GM12878 (cell line): ENCODE results near the gene ZNF148. TPM values are rescaled to one million over a fixed set of nuclear protein-coding genes. Genes with fewer than 3 reads are reported as not detected.

Experiments
- ATAC-seq: fragments of 200-7000 bp; cut with Tn5 transposase; 3 replicates; pipeline ENCODE4 v1.9.1; 2020; ENCODE audit warnings: mild to moderate bottlenecking, moderate library complexity
- BruUV-seq: library from RNA; stranded (reverse); fragments of 400-500 nt; replicated peaks from 2 replicates; lab custom pipeline; 2021; lab: Mats Ljungman, UMichigan
- CTCF ChIA-PET: fragments of 300-600 bp; sonication (Branson Sonifier 250); formaldehyde crosslinking; extraction: SDS; loops from one replicate; lab custom pipeline; 2021; ENCODE audit warnings: inconsistent platforms; lab: Yijun Ruan, JAX
- POLR2A ChIA-PET: fragments of 350-600 bp; formaldehyde crosslinking; extraction: SDS; loops from one replicate; lab custom pipeline; 2021; ENCODE audit warnings: inconsistent platforms; lab: Charles Lee
- RAD21 ChIA-PET: fragments of 300-600 bp; sonication (Branson Sonifier 250); formaldehyde crosslinking; loops from one replicate; lab custom pipeline; 2023; ENCODE audit warnings: antibody characterized with exemption; ENCODE audit not compliant: unreplicated experiment; lab: Charles Lee
- SMC1A ChIA-PET: fragments of 300-600 bp; sonication (Branson Sonifier 250); formaldehyde crosslinking; loops from one replicate; lab custom pipeline; 2023; ENCODE audit not compliant: unreplicated experiment, uncharacterized antibody; lab: Charles Lee
- DNase-seq: peaks from one replicate; pipeline ENCODE4 v3.0.0-alpha.2; 2011; ENCODE audit warnings: low read depth, low spot score
- FAIRE-seq: peaks from 3 replicates; lab custom pipeline; 2011; peaks lifted over from hg19 to GRCh38; lab: Jason Lieb, UNC
- H2AFZ ChIP-seq: 2 replicates; pipeline ENCODE4 v1.6.0; 2011; ENCODE audit warnings: low read depth, low read length, control low read depth; ENCODE audit not compliant: control insufficient read depth
- H3K27ac ChIP-seq: 2 replicates; pipeline ENCODE4 v1.5.1; 2011; ENCODE audit warnings: control low read depth; ENCODE audit not compliant: control insufficient read depth, insufficient read depth
- H3K27me3 ChIP-seq, 2 experiments: replicated peaks in 1 of 2; 2 replicates each; pipeline versions ENCODE4 v1.6.0 to v1.6.1; 2011; ENCODE audit warnings: low read length in 1 of 2; ENCODE audit not compliant: control insufficient read depth in 2 of 2, insufficient read depth in 2 of 2
- H3K36me3 ChIP-seq, 2 experiments: 2 replicates each; pipeline ENCODE4 v1.5.1; 2011; ENCODE audit warnings: low read length in 1 of 2; ENCODE audit not compliant: control insufficient read depth in 2 of 2, insufficient read depth in 2 of 2
- H3K4me1 ChIP-seq: 2 replicates; pipeline ENCODE4 v1.6.1; 2011; ENCODE audit warnings: mild to moderate bottlenecking, low read length, moderate library complexity, mixed read lengths; ENCODE audit not compliant: control insufficient read depth, insufficient read depth
- H3K4me2 ChIP-seq: 2 replicates; pipeline ENCODE4 v1.6.0; 2011; ENCODE audit warnings: control low read depth; ENCODE audit not compliant: control insufficient read depth, insufficient read depth
- H3K4me3 ChIP-seq: fragments of 200-600 bp; sonication (generic); 2 replicates; pipeline ENCODE4 v1.5.1; 2016
- H3K79me2 ChIP-seq: 2 replicates; pipeline ENCODE4 v1.6.0; 2011; ENCODE audit warnings: low read length; ENCODE audit not compliant: control insufficient read depth, insufficient read depth
- H3K9ac ChIP-seq: 2 replicates; pipeline ENCODE4 v1.8.0; 2011; ENCODE audit warnings: low read length, control low read depth, mixed read lengths; ENCODE audit not compliant: control insufficient read depth, insufficient read depth
- H3K9me3 ChIP-seq: replicated peaks from 3 replicates; pipeline ENCODE4 v1.5.1; 2011; ENCODE audit warnings: mild to moderate bottlenecking, low read length; ENCODE audit not compliant: control insufficient read depth, insufficient read depth
- H4K20me1 ChIP-seq: 2 replicates; pipeline ENCODE4 v1.6.0; 2011; ENCODE audit not compliant: control insufficient read depth, insufficient read depth
- ATF7 ChIP-seq: fragments of 450-650 bp; IDR thresholded peaks from 2 replicates; pipeline ENCODE4 v1.6.1; 2016; ENCODE audit warnings: low read depth, mild to moderate bottlenecking
- BCLAF1 ChIP-seq: fragments of 450-650 bp; IDR thresholded peaks from 2 replicates; pipeline ENCODE4 v1.6.1; 2017; ENCODE audit warnings: antibody characterized with exemption, mild to moderate bottlenecking, moderate library complexity
- CREM ChIP-seq: IDR thresholded peaks from 2 replicates; pipeline ENCODE4 v1.6.1; 2014; ENCODE audit warnings: antibody characterized with exemption, low read depth
- DPF2 ChIP-seq: fragments of 450-650 bp; IDR thresholded peaks from 2 replicates; pipeline ENCODE4 v1.6.1; 2017; ENCODE audit warnings: mild to moderate bottlenecking
- ETV6 ChIP-seq, 2 experiments: fragments of 450-650 bp in 1 of 2; IDR thresholded peaks in 1 of 2; conservative IDR thresholded peaks in 1 of 2; 2 replicates each; pipeline ENCODE4 v1.6.1; 2014; ENCODE audit warnings: antibody characterized with exemption in 1 of 2, borderline replicate concordance in 1 of 2, low read depth in 1 of 2, mild to moderate bottlenecking in 1 of 2, moderate library complexity in 1 of 2
- JUND ChIP-seq: IDR thresholded peaks from 2 replicates; pipeline ENCODE4 v1.6.1; 2012; ENCODE audit warnings: low read depth, mild to moderate bottlenecking, low read length, improper control_type of control experiment, moderate library complexity
- NRF1 ChIP-seq: conservative IDR thresholded peaks from 2 replicates; pipeline ENCODE4 v1.6.1; 2011; ENCODE audit warnings: mild to moderate bottlenecking, low read depth, low read length, improper control_type of control experiment
- YY1 ChIP-seq: IDR thresholded peaks from 2 replicates; pipeline ENCODE4 v1.6.1; 2011; ENCODE audit warnings: low read depth, mild to moderate bottlenecking, low read length
- ZBED1 ChIP-seq: IDR thresholded peaks from 2 replicates; pipeline ENCODE4 v1.6.1; 2016; ENCODE audit warnings: borderline replicate concordance
- WGBS: methylation state at CpG from one replicate; pipeline ENCODE4 v1.1.6; 2016; ENCODE audit warnings: low lambda C conversion rate; ENCODE audit not compliant: insufficient replicate concordance, insufficient coverage; ENCODE audit errors: missing lambda C conversion rate; 5-methylcytosine and 5-hydroxymethylcytosine counted together
- in situ Hi-C: fragments of 300-500 bp; cut with MboI; formaldehyde crosslinking; loops from 9 replicates; pipeline ENCODE4 v1.14.3; 2018; ENCODE audit warnings: mixed read lengths
- intact Hi-C: fragments of 100-400 bp; cut with micrococcal nuclease; formaldehyde crosslinking; loops from one replicate; pipeline ENCODE4 v1.14.2; 2022; ENCODE audit not compliant: unreplicated experiment
- polyA plus RNA-seq, 11 experiments: library from polyadenylated mRNA; depleted of rRNA in 4 of 11; unstranded in 6 of 11; stranded (reverse) in 5 of 11; fragments of >200 nt; fragmentation: Nextera tagmentation in 4 of 11; fragmentation: Illumina TruSeq in 1 of 11; extraction: Ambion mirVana in 4 of 11; extraction: Trizol in 1 of 11; gene quantifications; 1 replicate in 1 of 11; 2 replicates in 10 of 11; pipeline versions ENCODE4 v1.2.1 to v1.2.3, GENCODE V29; 2011 to 2016; ENCODE audit warnings: inconsistent platforms in 2 of 11, missing spikeins in 2 of 11, low read depth in 1 of 11
- total RNA-seq, 4 experiments: library from RNA; depleted of rRNA in 3 of 4; stranded (reverse); fragments of >200 nt in 3 of 4; fragmentation: Illumina TruSeq in 1 of 4; extraction: Trizol in 1 of 4; gene quantifications; 2 replicates each; pipeline versions ENCODE4 v1.2.1 to v1.2.3, GENCODE V29; 2013 to 2021
- TF ChIP-seq, protein P1 (sequence below): fragments of 450-650 bp; IDR thresholded peaks from 2 replicates; pipeline ENCODE4 v1.6.1; 2016; ENCODE audit warnings: mild to moderate bottlenecking

The ZNF148 gene
- total and polyA plus RNA-seq, 10 of the 15 experiments (the other 5 are each of a cell fraction or from before 2014, with no cell fraction given) = 8.6 to 40.4 (median 26.7) TPM

DNA sequence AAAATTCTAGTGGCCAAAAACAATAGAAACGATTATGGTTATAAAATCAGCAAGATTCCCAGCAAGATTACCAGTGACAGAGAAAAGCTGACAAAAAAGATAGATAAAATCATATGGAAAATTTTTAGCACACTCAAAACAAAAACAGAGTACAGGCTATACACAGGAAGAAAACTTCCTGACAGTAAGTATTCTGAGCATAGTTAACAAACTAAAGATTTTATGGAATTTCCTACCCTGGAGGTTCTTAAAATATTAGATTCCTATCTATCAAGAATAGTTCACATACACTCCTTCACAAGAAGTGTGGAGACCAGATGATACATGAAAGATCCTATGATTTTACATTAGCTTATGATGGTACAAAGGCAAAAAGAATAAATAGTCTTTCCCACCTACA, 50.8 kb downstream of the ZNF148 start:
- H3K27me3 ChIP-seq = no peaks in the 10 kb centered on the region
- RAD21 ChIA-PET = no interaction called here
- intact Hi-C loops = no loop called here
- peaks cover 7% of the 10 kb centered on the region for H3K79me2 ChIP-seq
- SMC1A ChIA-PET = interaction anchor here (0.8 to 0.9 kb wide), 2 partner anchors 8 to 11 kb away, joined by 3 to 4 read pairs; no protein-coding TSS in a partner anchor
- H3K27ac ChIP-seq = no peak overlapping the region
- BruUV-seq = no TSS peak
- WGBS = 100% methylated on average over 1 of the region's 1 CpG
- POLR2A ChIA-PET = no interaction called here
- H3K4me3 ChIP-seq = no peak overlapping the region
- no peak overlapping the region for H2AFZ ChIP-seq
- no peak for FAIRE-seq
- no peak for TF ChIP-seq ETV6 (conservative IDR thresholded peaks at IDR 0.05 in 1 of 2, IDR thresholded peaks at IDR 0.05 in 1 of 2; ENCODE audit: borderline replicate concordance in 1 of 2, low read depth in 1 of 2)
- TF ChIP-seq DPF2 = no peak
- no peak for TF ChIP-seq YY1
- no peak for TF ChIP-seq ZBED1
- no peak for TF ChIP-seq NRF1
- no peak for TF ChIP-seq ATF7
- TF ChIP-seq CREM = no peak
- TF ChIP-seq JUND = no peak
- TF ChIP-seq, protein P1, sequence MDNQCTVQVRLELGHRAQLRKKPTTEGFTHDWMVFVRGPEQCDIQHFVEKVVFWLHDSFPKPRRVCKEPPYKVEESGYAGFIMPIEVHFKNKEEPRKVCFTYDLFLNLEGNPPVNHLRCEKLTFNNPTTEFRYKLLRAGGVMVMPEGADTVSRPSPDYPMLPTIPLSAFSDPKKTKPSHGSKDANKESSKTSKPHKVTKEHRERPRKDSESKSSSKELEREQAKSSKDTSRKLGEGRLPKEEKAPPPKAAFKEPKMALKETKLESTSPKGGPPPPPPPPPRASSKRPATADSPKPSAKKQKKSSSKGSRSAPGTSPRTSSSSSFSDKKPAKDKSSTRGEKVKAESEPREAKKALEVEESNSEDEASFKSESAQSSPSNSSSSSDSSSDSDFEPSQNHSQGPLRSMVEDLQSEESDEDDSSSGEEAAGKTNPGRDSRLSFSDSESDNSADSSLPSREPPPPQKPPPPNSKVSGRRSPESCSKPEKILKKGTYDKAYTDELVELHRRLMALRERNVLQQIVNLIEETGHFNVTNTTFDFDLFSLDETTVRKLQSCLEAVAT = no peak
- TF ChIP-seq BCLAF1 = no peak
- TF ChIP-seq, all 136 proteins: peak for 0
- no peak overlapping the region for H3K4me2 ChIP-seq
- H3K36me3 ChIP-seq = peaks cover 0 to 25% of the 10 kb centered on the region in 2 experiments; a peak in 2 of 4 replicates
- DNase-seq = no peak
- CTCF ChIA-PET = no interaction called here
- ATAC-seq = no peak
- H4K20me1 ChIP-seq = no peaks in the 10 kb centered on the region
- H3K9ac ChIP-seq = no peak overlapping the region
- H3K4me1 ChIP-seq = no peaks in the 10 kb centered on the region
- peaks cover 8% of the 10 kb centered on the region; the same call in 2 of the 3 replicates for H3K9me3 ChIP-seq
- in situ Hi-C loops = no loop called here
